T-cell (primary cell): ENCODE measurements around the gene CCNB1. TPM values are rescaled to one million over a fixed set of nuclear protein-coding genes. Genes with fewer than 3 reads are reported as not detected.

ENCODE experiments used
- ATAC-seq, 4 experiments: fragments of 200-7000 bp in 3 of 4; fragments of 150-1000 bp in 1 of 4; cut with Tn5 transposase; replicated peaks in 1 of 4; 1 replicate in 3 of 4; 2 replicates in 1 of 4; pipeline ENCODE4 v1.10.0; 2021; ENCODE audit warnings: moderate library complexity in 3 of 4, mild to moderate bottlenecking in 2 of 4, moderate number of reproducible peaks in 1 of 4
- CTCF ChIA-PET, 2 donors: fragments of 300-600 bp; sonication (Branson Sonifier 250); formaldehyde crosslinking; loops; one replicate each; lab custom pipeline; 2022; ENCODE audit warnings: antibody characterized with exemption in 2 of 2; lab: Charles Lee
- POLR2A ChIA-PET, 2 donors: fragments of 300-600 bp; sonication (Branson Sonifier 250); formaldehyde crosslinking; loops; one replicate each; lab custom pipeline; 2022; ENCODE audit warnings: antibody characterized with exemption in 2 of 2; lab: Charles Lee
- DNase-seq, 35 experiments: peaks; one replicate each; pipeline versions ENCODE4 v3.0.0 to v3.0.0-alpha.2; 2013 to 2023
- H3K27ac ChIP-seq: one replicate; pipeline ENCODE4 v1.5.1; 2013; ENCODE audit warnings: low read length
- H3K27me3 ChIP-seq, 2 experiments: replicated peaks in 1 of 2; 1 replicate in 1 of 2; 2 replicates in 1 of 2; pipeline versions ENCODE4 v1.6.1 to v1.7.0; 2013; ENCODE audit warnings: low read length in 1 of 2, mixed read lengths in 1 of 2; ENCODE audit not compliant: control insufficient read depth in 2 of 2, insufficient read depth in 2 of 2; ENCODE audit errors: extremely low read depth in 1 of 2
- H3K36me3 ChIP-seq, 2 donors: 1 replicate in 1 of 2; 2 replicates in 1 of 2; pipeline versions ENCODE4 v1.6.1 to v1.7.0; 2013; ENCODE audit warnings: low read length in 1 of 2; ENCODE audit not compliant: control insufficient read depth in 2 of 2, insufficient read depth in 1 of 2; ENCODE audit errors: extremely low read depth in 1 of 2
- H3K4me1 ChIP-seq, 2 experiments: 1 replicate in 1 of 2; 2 replicates in 1 of 2; pipeline versions ENCODE4 v1.6.1 to v1.7.0; 2013; ENCODE audit warnings: low read length in 2 of 2, mixed read lengths in 1 of 2; ENCODE audit not compliant: insufficient read depth in 2 of 2, control insufficient read depth in 1 of 2; ENCODE audit errors: extremely low read depth in 1 of 2
- H3K4me3 ChIP-seq, 2 donors: 1 replicate in 1 of 2; 2 replicates in 1 of 2; pipeline versions ENCODE4 v1.5.1 to v1.7.0; 2013; ENCODE audit warnings: mild to moderate bottlenecking in 2 of 2, low read length in 1 of 2, moderate library complexity in 1 of 2; ENCODE audit not compliant: control insufficient read depth in 1 of 2; ENCODE audit errors: extremely low read depth in 1 of 2
- H3K9me3 ChIP-seq: 2 replicates; pipeline ENCODE4 v1.7.0; 2013
- H3K27ac Mint-ChIP-seq, 2 donors: one replicate each; pipeline ENCODE4 v1.8.0; 2020 to 2021; ENCODE audit warnings: mild to moderate bottlenecking in 2 of 2, mixed read lengths in 2 of 2
- H3K27me3 Mint-ChIP-seq, 2 donors: one replicate each; pipeline ENCODE4 v1.8.0; 2021 to 2022; ENCODE audit warnings: mixed read lengths in 2 of 2
- H3K36me3 Mint-ChIP-seq: one replicate; pipeline ENCODE4 v1.8.0; 2021; ENCODE audit warnings: mixed read lengths
- H3K4me1 Mint-ChIP-seq, 3 donors: one replicate each; pipeline ENCODE4 v1.8.0; 2020 to 2022; ENCODE audit warnings: mixed read lengths in 3 of 3, mild to moderate bottlenecking in 1 of 3
- H3K4me3 Mint-ChIP-seq, 3 donors: one replicate each; pipeline ENCODE4 v1.8.0; 2020 to 2022; ENCODE audit warnings: mild to moderate bottlenecking in 3 of 3, mixed read lengths in 3 of 3, moderate library complexity in 3 of 3
- H3K9me3 Mint-ChIP-seq, 3 donors: one replicate each; pipeline ENCODE4 v1.8.0; 2020 to 2022; ENCODE audit warnings: mixed read lengths in 3 of 3
- WGBS: methylation state at CpG from one replicate; pipeline ENCODE4 v1.1.5; 2013; ENCODE audit warnings: missing lambda C conversion rate; ENCODE audit not compliant: insufficient coverage; 5-methylcytosine and 5-hydroxymethylcytosine counted together
- total RNA-seq, 35 experiments: library from RNA in 6 of 35; stranded (reverse) in 6 of 35; fragments of 120-200 nt in 1 of 35; gene quantifications; one replicate each; pipeline versions ENCODE4 v1.2.1 to v1.2.4 and lab custom pipeline; 2013 to 2026

CCNB1 gene
- total RNA-seq, 5 donors from 2014 or later (not counting 1 experiment from before 2014, with no cell fraction given): 1.6 to 4.1 (median 3.4) TPM

- Mint-ChIP-seq H3K4me3 (no peak overlapping the region), H3K27ac (no peak overlapping the region), H3K27me3 (no peaks in the 10 kb centered on the region), H3K36me3 (no peaks in the 10 kb centered on the region), H3K9me3 (no peaks in the 10 kb centered on the region), H3K4me1 (no peaks in the 10 kb centered on the region)
- CTCF ChIA-PET: no interaction called here
- Histone ChIP-seq H3K27me3 (no peaks in the 10 kb centered on the region), H3K27ac (no peak overlapping the region), H3K36me3 (no peaks in the 10 kb centered on the region), H3K4me3 (no peak overlapping the region), H3K9me3 (no peaks in the 10 kb centered on the region), H3K4me1 (no peaks in the 10 kb centered on the region)
- ATAC-seq: no peak
- no peak for DNase-seq
- POLR2A ChIA-PET: no interaction called here
- WGBS: 86% methylated on average over 2 of the region's 2 CpGs
Observed at GRCh38 chr5:69148981-69149675, 17.8 kb upstream of the CCNB1 start.

GRCh38 chr5:69149676-69150010 lies 17.3 kb upstream of the CCNB1 start:
- Histone ChIP-seq H3K9me3 (no peaks in the 10 kb centered on the region), H3K27ac (no peak overlapping the region), H3K36me3 (no peaks in the 10 kb centered on the region), H3K4me3 (no peak overlapping the region), H3K27me3 (no peaks in the 10 kb centered on the region), H3K4me1 (no peaks in the 10 kb centered on the region)
- ChIA-PET CTCF (no interaction called here), POLR2A (no interaction called here)
- ATAC-seq: no peak
- Mint-ChIP-seq H3K36me3 (no peaks in the 10 kb centered on the region), H3K4me1 (no peaks in the 10 kb centered on the region), H3K27ac (no peak overlapping the region), H3K27me3 (no peaks in the 10 kb centered on the region), H3K4me3 (no peak overlapping the region), H3K9me3 (no peaks in the 10 kb centered on the region)
- WGBS: 75% methylated on average over 2 of the region's 5 CpGs
- no peak for DNase-seq

GRCh38 chr5:69152731-69153130 lies 14.2 kb upstream of the CCNB1 start:
- Mint-ChIP-seq H3K4me1 (no peaks in the 10 kb centered on the region), H3K9me3 (no peaks in the 10 kb centered on the region), H3K36me3 (no peaks in the 10 kb centered on the region), H3K27ac (no peak overlapping the region), H3K4me3 (no peak overlapping the region), H3K27me3 (no peaks in the 10 kb centered on the region)
- Histone ChIP-seq H3K27ac (no peak overlapping the region), H3K36me3 (no peaks in the 10 kb centered on the region), H3K4me1 (no peaks in the 10 kb centered on the region), H3K9me3 (no peaks in the 10 kb centered on the region), H3K27me3 (no peaks in the 10 kb centered on the region), H3K4me3 (no peak overlapping the region)
- ChIA-PET CTCF (interaction anchor here in 1 of 2 donors (0.6 kb wide), 1 partner anchor 241 kb away, joined by 3 read pairs; no protein-coding TSS in a partner anchor), POLR2A (no interaction called here)
- 84% methylated on average over 2 of the region's 3 CpGs for WGBS
- ATAC-seq: no peak
- no peak for DNase-seq

- no peak overlapping the region for H3K4me3 ChIP-seq
- Mint-ChIP-seq H3K27me3 (no peaks in the 10 kb centered on the region), H3K4me1 (no peaks in the 10 kb centered on the region), H3K4me3 (no peak overlapping the region), H3K27ac (no peak overlapping the region), H3K9me3 (no peaks in the 10 kb centered on the region), H3K36me3 (no peaks in the 10 kb centered on the region)
- no peaks in the 10 kb centered on the region for H3K27me3 ChIP-seq
- ATAC-seq: no peak
- H3K4me1 ChIP-seq: no peaks in the 10 kb centered on the region
- DNase-seq: no peak
- POLR2A ChIA-PET: no interaction called here
- H3K9me3 ChIP-seq: no peaks in the 10 kb centered on the region
- no peaks in the 10 kb centered on the region for H3K36me3 ChIP-seq
- no peak overlapping the region for H3K27ac ChIP-seq
- CTCF ChIA-PET: no interaction called here
- 100% methylated on average over 6 of the region's 11 CpGs for WGBS
Observed at GRCh38 chr5:69156456-69156855, 10.5 kb upstream of the CCNB1 start.

GRCh38 chr5:69158039-69158438 lies 8.9 kb upstream of the CCNB1 start:
- Mint-ChIP-seq H3K4me3 (no peak overlapping the region), H3K4me1 (no peaks in the 10 kb centered on the region), H3K9me3 (no peaks in the 10 kb centered on the region), H3K27ac (no peak overlapping the region), H3K27me3 (no peaks in the 10 kb centered on the region), H3K36me3 (no peaks in the 10 kb centered on the region)
- WGBS: 100% methylated on average over 3 of the region's 3 CpGs
- ChIA-PET POLR2A (no interaction called here), CTCF (no interaction called here)
- Histone ChIP-seq H3K27ac (no peak overlapping the region), H3K4me1 (no peaks in the 10 kb centered on the region), H3K27me3 (no peaks in the 10 kb centered on the region), H3K9me3 (no peaks in the 10 kb centered on the region), H3K36me3 (no peaks in the 10 kb centered on the region), H3K4me3 (no peak overlapping the region)
- ATAC-seq (no peak), DNase-seq (no peak)

- ChIA-PET POLR2A (no interaction called here), CTCF (interaction anchor here in 1 of 2 donors (1.9 kb wide), 1 partner anchor 118 kb away, joined by 4 read pairs; no protein-coding TSS in a partner anchor)
- Histone ChIP-seq H3K27me3 (no peaks in the 10 kb centered on the region), H3K4me1 (no peaks in the 10 kb centered on the region), H3K4me3 (no peak overlapping the region), H3K9me3 (no peaks in the 10 kb centered on the region), H3K27ac (no peak overlapping the region), H3K36me3 (no peaks in the 10 kb centered on the region)
- DNase-seq: no peak
- Mint-ChIP-seq H3K9me3 (no peaks in the 10 kb centered on the region), H3K27ac (no peak overlapping the region), H3K4me3 (no peak overlapping the region), H3K36me3 (no peaks in the 10 kb centered on the region), H3K27me3 (no peaks in the 10 kb centered on the region), H3K4me1 (peaks cover 0 to under 1% (median 0%) of the 10 kb centered on the region in 3 donors)
- 98% methylated on average over 7 of the region's 16 CpGs for WGBS
- ATAC-seq: no peak
Observed at GRCh38 chr5:69160651-69161050, 6.3 kb upstream of the CCNB1 start.
